ENCODE results near the gene TASP1. TPM values are rescaled to one million over a fixed set of nuclear protein-coding genes. Genes with fewer than 3 reads are reported as not detected.

Gene TASP1
- total and polyA plus RNA-seq, 2 donors (not counting 3 experiments of a cell fraction or from before 2014, with no cell fraction given): 3.5 to 8.9 TPM

- dilution Hi-C loops (cut with MboI; ENCODE audit: extremely low pct_ligation_motif_present, low sequenced_read_pairs): no loop called here
- no peaks in the 10 kb centered on the region for H3K9me3 ChIP-seq (replicated peaks; ENCODE audit: control insufficient read depth, insufficient read depth, low read length)
- intact Hi-C loops (cut with micrococcal nuclease): no loop called here
- no peak for TF ChIP-seq EZH2 (IDR thresholded peaks at IDR 0.05; ENCODE audit: borderline replicate concordance, low read depth, low read length, severe bottlenecking)
- TF ChIP-seq POLR2AphosphoS5 (IDR thresholded peaks at IDR 0.05; ENCODE audit: insufficient read depth, low read depth, low read length): no peak
- TF ChIP-seq POLR2A (IDR thresholded peaks at IDR 0.05; ENCODE audit: low read depth, low read length): no peak
- TF ChIP-seq JUN (IDR thresholded peaks at IDR 0.05; ENCODE audit: borderline replicate concordance, insufficient read depth, insufficient read length, low read depth): no peak
- no peak for TF ChIP-seq GATA2 (IDR thresholded peaks at IDR 0.05; ENCODE audit: insufficient read depth, insufficient read length, low read depth, low read length)
- TF ChIP-seq CTCF (IDR thresholded peaks at IDR 0.05; ENCODE audit: extremely low read depth in 1 of 2, insufficient read depth in 1 of 2, low read depth in 1 of 2, low read length in 2 of 2): no peak
- TF ChIP-seq MYC (IDR thresholded peaks at IDR 0.05; ENCODE audit: low read depth, low read length): no peak
- TF ChIP-seq FOS (IDR thresholded peaks at IDR 0.05; ENCODE audit: borderline replicate concordance, insufficient read depth, low read length): no peak
- TF ChIP-seq, protein P1, sequence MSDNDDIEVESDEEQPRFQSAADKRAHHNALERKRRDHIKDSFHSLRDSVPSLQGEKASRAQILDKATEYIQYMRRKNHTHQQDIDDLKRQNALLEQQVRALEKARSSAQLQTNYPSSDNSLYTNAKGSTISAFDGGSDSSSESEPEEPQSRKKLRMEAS (IDR thresholded peaks at IDR 0.05; ENCODE audit: insufficient read depth, insufficient read length): no peak
- no peaks in the 10 kb centered on the region for H3K4me1 ChIP-seq (ENCODE audit: control insufficient read depth, extremely low read depth, insufficient read depth, low read length)
- H3K4me3 ChIP-seq (replicated peaks in 1 of 3; ENCODE audit: insufficient read depth in 1 of 3, low read depth in 1 of 3, low read length in 3 of 3): no peak overlapping the region
- H2AFZ ChIP-seq (ENCODE audit: low read depth, low read length): no peak overlapping the region
- no peaks in the 10 kb centered on the region for H4K20me1 ChIP-seq (replicated peaks; ENCODE audit: control insufficient read depth, extremely low read depth, insufficient read depth, low read length)
- H3K27me3 ChIP-seq (ENCODE audit: control insufficient read depth in 2 of 2, insufficient read depth in 2 of 2, low read length in 2 of 2): no peaks in the 10 kb centered on the region
- H3K27ac ChIP-seq (ENCODE audit: insufficient read depth, low read depth, low read length): no peak overlapping the region
- H3K79me2 ChIP-seq (ENCODE audit: control insufficient read depth, insufficient read depth, low read length): no peaks in the 10 kb centered on the region
- H3K9ac ChIP-seq (replicated peaks; ENCODE audit: extremely low read depth, insufficient read depth, low read length): no peak overlapping the region
- FAIRE-seq (no peak), DNase-seq (ENCODE audit: low read depth, low spot score) (no peak)
- H3K36me3 ChIP-seq (ENCODE audit: control insufficient read depth in 2 of 2, extremely low read depth in 1 of 2, insufficient read depth in 2 of 2, low read length in 2 of 2): no peaks in the 10 kb centered on the region
- no peak overlapping the region for H3K4me2 ChIP-seq (ENCODE audit: insufficient read depth, low read length)
- ChIA-PET POLR2A (interaction anchor here (0.7 kb wide), 1 partner anchor 188 kb away, joined by 6 read pairs; no protein-coding TSS in a partner anchor), CTCF (no interaction called here)
- H3K9me1 ChIP-seq (replicated peaks; ENCODE audit: control insufficient read depth, extremely low read depth, insufficient read depth, low read length): no peaks in the 10 kb centered on the region
- BruUV-seq (replicated peaks): no TSS peak
These were observed 46.9 kb upstream of the TASP1 start for GRCh38 chr20:13685623-13686022.

Measured in endothelial cell of umbilical vein (primary cell).